Stimulated activated CD4-positive, alpha-beta T cell treated with anti-CD3 and anti-CD28 coated beads, TNF-alpha, amount 100 ng/mL, for 24 hours (primary cell): ENCODE results near the gene MALRD1.

Experiments used
- DNase-seq, 3 experiments: peaks; one replicate each; pipeline ENCODE4 v3.0.0-alpha.2; 2020; ENCODE audit warnings: low read depth in 3 of 3

The MALRD1 gene

DNA sequence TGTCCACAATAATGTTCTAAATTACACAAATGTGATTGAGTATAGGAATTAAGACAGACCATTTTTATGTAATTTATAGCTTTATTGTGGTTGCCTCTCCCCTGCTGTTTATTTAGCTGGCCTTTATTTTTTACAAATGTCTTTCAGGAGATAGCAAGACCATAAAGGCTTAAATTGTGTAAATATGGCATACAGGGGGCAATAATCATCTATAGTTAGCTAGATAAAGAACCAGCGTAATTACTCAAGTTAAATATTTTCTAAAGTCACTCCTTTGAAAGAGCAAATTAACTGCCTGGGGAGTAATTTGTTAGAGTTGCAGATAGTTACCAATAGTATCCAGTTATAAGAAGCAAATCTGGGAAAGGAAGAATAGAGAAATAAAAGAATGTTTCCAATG is at the start of gene MALRD1:
MALRD1 (plus strand) TSS at position 313 of the 400 bp plus-strand sequence. CDS start 138 bp downstream, outside the sequence.
- no peak for DNase-seq

DNA sequence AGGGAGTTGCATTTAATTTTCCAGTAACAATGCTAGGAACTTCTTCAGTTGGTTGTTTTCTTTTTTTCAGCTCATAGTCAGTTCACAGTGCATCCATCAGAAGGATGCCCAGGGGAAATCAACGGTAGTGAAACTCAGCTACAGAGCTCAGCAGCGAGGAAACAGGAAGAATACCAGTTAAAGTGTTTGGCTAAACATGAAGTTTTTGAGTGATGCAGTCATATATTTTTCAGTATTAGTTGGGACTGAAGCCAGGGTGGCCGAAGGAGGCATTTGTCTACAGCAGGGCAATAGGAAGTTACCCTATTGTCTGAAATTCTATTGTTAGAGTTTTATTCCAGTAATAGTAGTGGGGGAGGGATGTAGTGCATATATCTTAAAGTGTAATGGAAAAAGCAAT is 45.3 kb upstream of the MALRD1 start:
- no peak for DNase-seq

DNA sequence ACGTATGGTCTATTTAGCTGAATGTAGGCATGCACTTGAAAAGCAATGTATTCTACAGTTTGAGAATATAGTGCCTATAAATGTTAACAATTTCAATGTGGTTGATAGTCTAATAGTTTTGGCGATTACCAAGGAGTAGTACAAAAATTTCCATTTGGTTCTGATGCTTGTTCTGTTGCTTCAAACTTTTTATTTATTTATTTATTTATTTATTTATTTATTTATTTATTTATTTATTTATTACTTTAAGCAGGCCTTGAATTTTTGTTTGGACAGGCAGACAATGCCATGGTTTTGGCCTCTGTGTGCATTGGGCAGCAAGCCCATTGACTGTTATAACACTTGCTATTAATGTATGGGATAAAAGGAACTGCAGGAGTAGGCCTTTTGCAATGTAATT is 36.5 kb upstream of the MALRD1 start:
- DNase-seq = no peak

DNA sequence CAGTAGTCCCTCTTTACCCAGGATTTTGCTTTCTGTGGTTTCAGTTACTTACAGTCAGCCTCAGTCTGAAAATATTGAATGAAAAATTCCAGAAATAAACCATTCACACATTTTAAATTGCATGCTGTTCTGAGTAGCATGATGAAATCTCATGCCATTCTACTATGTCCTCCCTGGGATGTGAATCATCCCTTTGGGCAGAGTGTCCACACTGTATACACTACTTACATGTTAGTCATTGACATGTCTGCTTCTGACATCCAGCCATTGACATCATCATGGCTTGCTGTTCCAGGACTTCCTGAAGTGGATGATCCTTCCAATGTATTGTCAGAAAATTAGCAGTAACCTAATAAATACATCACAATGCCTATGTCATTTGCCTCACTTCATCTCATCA is 34.6 kb upstream of the MALRD1 start:
- no peak for DNase-seq

DNA sequence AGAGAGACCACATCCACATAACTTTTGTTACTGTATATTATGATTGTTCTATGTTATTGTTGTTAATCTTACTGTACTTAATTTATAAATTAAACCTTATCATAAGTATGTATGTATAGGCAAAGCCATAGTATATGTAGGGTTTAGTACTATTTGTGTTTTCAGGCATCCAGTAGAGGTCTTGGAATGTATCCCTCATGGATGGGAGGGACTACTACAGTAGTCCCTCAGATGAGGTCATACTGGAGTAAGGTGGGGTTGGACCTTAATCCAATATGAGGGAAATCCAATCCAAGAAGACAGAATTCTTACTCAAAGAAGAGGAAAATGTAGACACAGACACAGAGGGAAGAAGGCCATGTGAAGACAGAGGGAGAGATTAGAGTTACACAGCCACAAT is 34.1 kb upstream of the MALRD1 start:
- DNase-seq = no peak

DNA sequence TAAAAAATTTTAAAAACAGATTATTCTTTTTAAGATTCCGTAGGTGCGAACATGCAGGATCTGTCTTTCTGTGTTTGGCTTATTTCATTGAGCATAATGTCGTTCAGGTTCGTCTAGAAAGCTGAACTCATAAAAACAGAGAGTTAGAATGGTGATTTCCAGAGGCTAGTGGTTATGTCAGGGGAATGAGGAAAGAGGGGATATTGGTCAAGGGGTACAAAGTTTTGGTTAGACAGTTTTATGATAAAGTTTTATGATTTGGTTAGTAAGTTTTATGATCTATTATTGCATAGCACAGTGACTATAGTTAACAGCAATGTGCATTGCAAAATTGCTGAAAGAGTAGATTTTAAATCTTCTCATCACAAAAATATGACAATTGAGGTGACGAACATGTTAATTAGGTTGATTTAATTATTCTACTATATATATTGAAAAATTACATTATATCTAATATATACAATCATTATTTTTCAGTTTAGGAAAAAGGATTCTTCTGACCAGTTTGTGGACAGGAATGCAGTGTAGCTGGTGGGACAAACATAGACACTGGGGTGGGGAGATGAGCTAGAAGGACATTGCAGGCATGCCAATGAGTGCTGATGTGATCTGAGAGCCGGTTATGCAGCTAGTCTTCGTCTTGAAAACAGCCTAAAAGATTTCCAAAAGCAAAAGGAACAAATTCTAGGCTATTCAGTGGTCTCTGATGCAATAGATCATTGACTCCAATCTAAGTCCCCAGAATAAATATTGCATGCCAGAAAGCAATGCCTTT is 31.3 kb upstream of the MALRD1 start:
- DNase-seq = no peak

DNA sequence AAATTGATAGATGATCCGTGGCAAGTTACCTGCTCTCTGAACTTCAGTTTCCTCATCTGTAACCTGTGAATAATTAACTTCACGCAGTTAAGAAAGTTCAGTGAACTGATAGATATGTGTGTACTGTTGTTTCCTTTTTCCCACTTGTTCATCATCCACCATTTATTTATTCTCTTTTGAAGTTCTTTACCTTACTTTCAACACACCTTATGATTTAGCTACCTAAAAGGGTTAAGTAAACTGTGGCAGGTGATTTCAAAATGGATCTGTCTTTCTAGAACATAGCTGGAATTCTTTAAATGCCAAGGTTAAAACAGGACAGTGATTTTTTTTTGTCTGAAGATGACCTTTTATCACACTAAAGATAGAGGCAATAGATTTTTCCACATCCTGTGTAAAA is 27.4 kb upstream of the MALRD1 start:
- no peak for DNase-seq

DNA sequence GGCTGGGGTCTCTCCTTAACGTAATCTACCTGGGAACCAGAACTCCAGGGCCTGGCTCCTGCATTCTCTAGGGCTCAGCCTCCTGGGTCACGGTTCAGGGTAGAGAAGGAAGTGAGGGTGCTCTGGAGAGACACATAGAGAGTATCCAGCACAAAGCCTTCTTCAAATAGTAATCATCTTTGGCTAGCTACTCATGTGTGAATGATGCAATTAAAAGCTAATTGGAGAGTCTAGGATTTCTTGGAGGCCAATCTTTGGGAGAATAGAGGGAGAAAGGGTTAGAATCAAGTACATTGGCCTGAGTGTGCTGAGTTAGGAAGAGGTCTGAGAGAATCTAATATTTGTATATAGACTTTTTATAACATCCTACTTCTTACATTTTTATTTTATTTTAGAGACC is 24.0 kb upstream of the MALRD1 start:
- no peak for DNase-seq

DNA sequence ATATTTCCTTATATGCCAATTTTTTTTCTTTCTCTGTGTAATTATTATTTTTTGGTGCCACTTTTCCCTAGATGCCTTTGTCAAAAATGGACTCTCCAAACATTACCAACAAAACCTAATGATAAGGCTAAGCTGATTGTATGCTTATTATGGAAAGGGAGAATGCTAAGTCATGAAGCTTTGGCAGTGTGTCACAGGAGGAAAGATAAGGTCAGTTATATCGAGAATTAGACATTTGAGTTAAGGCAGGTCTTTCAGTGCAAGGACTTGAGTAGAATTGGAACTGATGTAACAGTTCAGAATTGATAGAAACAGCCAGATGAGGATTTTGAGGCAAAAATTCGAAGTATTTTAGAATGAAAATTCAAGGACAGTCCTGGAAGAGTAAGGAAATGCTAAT is 16.8 kb upstream of the MALRD1 start:
- no peak for DNase-seq

DNA sequence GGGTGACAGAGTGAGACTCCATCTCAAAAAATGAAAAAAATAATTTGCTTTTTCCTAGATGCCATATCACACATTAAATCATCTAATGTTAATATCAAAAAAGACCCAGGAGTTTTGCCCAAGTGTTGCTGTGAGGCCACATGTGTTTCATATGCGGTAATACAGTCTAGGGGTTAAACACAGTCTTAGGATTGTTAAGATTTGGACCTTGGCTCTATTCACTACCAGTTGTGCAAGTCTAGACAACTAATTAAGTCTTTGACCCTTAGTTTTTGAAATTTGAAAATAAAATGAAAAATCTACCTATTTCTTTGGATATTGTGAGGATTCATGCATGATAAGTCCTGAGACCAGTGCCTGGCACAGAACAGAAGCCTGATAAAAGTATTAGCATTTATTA is 14.9 kb upstream of the MALRD1 start:
- no peak for DNase-seq

DNA sequence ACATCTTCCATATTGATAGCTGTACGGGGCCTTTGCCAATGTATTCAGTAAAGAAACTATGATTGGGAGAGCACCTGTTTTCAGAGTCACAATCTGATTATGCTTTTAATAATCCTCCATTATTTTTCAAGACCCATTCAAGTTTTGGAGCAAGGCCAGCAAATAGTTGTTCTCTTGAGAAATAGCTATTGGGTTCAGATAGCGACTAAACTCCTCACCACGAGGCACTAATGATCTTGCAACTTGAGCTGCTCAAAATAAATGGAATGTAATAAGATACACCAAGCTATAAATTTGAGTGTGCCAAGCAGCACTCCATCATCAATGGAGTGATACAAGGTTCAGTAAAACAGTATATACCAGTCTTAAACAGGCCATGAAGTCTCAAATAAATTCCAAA is 7.4 kb upstream of the MALRD1 start:
- DNase-seq = no peak

DNA sequence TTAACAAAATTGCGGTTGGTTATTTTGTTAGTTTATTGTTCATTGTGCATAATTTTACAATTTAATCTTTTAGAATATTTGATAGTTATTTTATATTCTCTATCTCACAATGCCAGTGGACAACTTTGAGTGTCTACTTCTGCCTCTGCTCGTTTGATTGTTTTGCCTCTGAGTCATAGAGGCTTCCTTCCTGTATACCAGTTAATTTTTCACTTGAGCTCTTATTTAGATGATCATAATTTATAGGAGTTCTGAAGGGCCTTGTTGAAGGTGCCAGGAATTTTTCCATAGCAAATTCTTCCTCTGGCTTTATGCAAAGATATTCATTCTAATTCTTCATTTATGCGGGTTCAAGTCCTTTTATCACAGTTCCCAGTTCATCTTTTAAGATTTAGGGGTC is 5.2 kb upstream of the MALRD1 start:
- no peak for DNase-seq

DNA sequence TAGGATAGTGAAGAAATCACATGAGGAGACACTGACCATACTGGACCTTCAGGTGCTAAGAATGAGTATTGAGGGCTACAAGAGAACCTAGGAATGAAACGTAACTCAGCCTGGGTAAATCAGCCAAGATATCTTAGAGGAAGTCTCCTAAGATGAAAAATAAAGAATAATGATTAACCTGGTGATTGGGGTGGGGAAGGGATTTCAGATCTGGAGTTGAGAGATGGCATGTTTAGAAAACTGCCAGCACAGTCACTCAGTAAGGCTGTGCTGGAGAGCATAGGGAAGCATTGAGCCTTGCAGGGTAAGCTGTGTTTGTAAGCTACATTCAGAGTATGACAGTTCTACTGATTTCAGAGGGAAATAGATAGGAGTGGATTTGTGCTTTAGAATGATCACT is 1.9 kb upstream of the MALRD1 start:
- no peak for DNase-seq

DNA sequence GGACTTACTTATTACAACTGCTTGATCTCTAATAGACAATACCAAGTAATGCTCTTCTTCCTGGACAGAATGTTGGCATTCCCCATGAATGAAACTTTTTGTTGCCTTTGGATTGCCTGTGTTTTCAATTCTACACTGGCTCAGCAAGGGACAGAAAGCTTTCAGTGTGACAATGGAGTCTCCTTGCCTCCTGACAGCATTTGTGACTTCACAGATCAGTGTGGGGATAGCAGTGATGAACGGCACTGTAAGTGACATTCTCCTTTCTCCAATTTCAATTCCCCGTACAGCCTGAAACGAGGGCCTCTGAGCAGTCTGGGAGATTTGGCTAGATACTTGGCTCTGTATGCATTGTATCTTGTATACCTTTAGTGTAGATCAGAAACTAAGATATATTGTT is 290 bp downstream of the MALRD1 start:
- no peak for DNase-seq

DNA sequence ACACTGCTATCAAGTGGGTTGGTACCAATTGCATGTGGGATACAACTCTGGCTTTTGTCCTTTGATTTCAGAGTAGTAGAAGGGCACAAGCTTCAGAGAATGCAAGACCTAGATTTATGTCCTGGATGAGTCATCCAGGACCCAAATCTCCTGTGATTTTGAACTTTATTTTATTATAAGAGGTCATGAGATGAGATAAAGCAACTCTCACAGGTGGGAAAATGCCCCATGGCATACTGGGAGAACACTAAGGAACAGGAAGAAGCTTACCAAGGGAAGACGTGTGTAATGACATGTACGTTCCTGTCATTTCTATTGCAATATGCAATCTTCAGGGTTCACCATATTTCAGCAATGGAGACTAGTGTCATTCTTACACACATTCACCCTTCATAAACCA is 966 bp downstream of the MALRD1 start:
- DNase-seq = no peak

DNA sequence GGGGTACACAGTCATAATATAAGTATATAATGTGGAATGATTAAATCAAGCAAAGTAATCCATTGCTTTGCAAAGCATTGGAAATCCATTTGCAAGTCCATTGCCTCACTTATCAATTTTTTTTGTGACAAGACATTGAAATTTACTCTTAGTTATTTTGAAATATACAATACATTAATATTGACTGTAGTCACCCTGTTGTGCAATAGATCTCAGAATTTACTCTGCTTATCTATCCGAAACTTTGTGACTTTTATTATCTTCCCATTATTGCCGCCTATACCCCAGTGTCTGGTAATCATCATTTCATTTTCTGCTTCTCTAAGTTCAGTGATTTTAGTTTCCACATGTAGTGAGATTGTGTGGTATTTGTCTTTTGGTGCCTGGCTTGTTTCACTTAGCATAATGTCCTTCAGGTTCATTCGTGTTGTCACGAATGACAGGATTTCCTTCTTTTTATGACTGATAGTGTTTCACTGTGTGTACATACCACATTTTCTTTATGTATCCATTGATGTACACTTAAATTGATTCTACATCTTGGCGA is 5.8 kb downstream of the MALRD1 start:
- no peak for DNase-seq

DNA sequence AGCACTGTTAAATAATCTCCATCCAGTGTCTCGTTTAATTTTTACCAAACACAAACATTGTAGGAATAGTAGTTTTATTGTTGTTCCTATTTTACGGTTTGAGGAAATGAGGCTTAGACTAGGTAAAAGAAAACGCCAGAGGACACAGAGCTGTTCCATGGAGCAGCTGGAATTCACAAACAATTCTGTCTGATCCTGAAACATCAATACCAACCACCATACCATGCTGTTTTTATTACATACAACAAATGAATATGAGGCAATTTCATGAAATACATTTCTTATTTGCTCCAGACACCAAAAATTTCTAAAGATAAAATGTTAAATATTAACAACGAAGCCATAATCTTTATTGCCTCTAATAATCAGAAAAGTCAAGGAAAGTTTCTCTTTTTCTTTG is 9.4 kb downstream of the MALRD1 start:
- no peak for DNase-seq

DNA sequence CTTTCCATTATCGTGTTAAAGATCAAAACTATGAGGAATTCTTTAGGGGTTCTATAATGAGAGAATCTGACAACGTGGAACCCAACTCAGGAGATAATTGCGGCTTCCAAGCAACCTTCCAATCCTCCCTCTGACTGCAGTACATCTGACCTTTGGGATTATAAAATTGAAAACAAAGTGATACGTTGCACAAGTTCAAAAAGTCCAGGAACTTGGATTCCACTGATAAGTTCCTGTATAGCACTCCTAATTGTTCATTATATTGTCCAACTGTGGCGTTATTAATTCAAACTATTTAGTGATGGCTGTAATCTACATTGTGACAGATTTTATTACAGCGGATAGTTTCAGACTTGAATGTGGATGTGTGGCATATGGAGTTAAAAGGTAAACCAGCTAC is 15.4 kb downstream of the MALRD1 start:
- no peak for DNase-seq

DNA sequence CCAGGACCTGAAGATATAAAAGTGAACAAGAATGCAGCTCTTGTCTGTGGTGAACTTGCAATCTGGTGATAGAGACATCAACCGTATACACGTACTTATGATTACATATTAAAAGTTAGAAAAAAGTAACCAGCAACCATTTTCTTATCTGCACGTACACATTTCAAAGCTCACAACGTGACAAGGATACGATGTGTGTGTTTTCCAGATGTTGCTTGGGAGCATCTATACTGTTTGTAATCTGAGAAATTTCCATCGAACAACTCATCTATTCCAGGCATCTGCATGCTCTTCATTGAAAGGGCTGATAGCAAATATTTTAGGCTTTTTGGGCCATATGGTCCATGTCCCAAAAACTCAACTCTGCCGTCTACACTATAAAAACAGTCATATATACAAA is 23.3 kb downstream of the MALRD1 start:
- no peak for DNase-seq

DNA sequence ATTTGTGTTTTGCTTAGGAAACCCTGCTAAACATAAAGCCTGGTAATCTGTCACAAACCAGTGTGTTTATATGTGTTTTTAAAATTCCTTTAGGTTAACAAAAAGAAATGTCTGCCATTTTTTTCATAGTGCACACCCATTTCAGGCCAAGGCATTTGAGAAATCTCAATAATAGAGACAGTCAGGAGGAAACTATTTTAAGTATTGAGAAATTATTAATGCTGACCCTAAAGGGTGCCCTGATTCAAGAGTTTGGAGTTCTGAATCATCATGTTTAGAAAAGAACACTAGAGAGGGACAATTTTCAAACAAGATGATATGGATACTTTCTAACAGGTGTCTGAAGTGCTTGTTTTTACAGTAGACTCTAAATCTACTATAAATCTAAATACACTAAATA is 28.7 kb downstream of the MALRD1 start:
- DNase-seq = no peak

DNA sequence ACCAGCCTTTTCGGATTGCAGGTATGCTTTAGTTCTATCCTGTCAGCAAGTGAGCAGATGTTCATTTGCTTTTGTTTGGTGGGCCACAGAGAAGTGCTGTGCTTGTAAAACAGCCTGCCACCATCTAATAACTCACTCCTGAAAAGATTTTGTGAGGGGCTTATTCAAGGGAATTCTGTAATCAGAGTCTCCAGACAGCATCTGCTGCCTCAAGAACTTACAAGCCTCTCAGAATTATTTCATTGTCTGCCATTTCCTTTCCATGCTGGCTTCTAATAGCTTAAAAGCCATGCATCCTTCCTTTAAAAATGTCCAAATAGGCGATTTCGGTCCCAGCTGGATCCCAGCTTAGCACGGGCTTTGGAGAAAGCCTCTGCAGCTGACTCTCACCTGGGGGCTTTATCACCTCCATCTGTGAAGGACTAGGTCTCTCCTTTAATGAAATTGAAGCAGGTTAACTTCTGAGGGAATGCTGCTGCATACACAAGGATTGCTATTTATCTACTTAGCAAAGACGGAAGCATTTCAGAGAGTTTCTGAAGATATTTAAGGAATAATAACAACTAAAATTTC is 48.0 kb downstream of the MALRD1 start:
- DNase-seq = no peak

DNA sequence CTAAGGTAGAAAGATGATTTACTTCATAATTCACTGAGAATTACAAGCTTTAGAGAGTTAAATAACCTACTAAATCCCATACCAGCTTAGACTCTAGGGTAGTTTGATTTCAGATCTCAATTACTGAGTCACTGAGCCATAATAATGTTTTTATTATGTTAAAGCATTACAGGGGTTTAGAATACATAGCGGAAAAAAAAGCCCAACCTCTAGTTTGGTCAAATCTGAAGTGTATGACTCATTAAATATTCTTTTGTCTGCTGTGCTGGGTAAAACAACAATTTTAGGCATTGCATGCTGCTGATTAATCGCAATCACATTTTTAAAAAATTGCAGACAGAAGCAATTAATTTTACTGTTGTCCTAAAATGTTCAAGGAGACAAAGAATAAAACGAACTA is 48.5 kb downstream of the MALRD1 start:
- DNase-seq = no peak

DNA sequence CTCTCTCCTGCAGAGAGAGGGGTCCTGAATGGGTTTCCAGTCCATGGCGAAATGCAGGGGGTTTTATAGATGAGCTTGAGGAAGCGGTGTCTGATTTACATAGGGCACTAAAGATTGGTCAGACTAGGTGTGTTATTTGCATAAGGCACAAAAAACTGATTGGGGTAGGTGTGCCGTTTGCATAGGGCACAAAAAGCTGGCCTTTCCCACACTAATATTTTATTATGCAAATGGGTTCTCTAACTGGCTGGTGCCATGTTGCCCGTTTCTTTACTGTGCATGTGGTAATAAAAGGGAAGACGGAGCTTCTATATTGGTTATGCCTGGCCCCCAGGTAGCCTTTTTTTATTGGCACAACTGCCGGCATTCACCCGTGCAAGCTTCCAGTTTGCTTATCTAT is 50.2 kb downstream of the MALRD1 start:
- no peak for DNase-seq

DNA sequence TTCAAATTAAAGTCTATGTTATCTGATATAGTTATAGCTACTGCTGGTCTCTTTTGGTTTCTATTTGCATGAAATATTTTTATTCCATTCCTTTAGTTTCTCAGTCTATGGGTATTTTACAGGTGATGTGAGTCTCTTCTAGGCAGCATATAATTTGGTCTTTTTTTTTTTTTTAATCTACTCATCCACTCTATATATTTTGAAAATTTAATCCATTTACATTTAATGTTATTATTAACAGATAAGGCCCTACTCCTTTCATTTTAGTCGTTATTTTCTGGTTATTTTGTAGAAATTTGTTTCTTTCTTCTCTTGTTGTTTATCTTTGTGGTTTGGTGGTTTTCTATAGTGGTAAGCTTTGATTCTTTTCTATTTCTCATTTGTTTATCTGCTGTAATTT is 58.8 kb downstream of the MALRD1 start:
- DNase-seq = no peak
